HFF-Myc (cell line): ENCODE results near the gene SWT1.

ENCODE experiments used
- DNase-seq: peaks from one replicate; pipeline ENCODE4 v3.0.0-alpha.2; 2011; ENCODE audit warnings: low read depth; ENCODE audit errors: extremely low read depth
- H3K4me3 ChIP-seq: replicated peaks from 2 replicates; pipeline ENCODE4 v1.5.1; 2011; ENCODE audit warnings: low read depth, mild to moderate bottlenecking, control low read depth, low read length
- TF ChIP-seq, protein P1 (sequence below): IDR thresholded peaks from 2 replicates; pipeline ENCODE4 v1.5.1; 2012; ENCODE audit warnings: mild to moderate bottlenecking, low read depth, low read length, control low read depth; ENCODE audit errors: missing control alignments

The SWT1 gene

DNA sequence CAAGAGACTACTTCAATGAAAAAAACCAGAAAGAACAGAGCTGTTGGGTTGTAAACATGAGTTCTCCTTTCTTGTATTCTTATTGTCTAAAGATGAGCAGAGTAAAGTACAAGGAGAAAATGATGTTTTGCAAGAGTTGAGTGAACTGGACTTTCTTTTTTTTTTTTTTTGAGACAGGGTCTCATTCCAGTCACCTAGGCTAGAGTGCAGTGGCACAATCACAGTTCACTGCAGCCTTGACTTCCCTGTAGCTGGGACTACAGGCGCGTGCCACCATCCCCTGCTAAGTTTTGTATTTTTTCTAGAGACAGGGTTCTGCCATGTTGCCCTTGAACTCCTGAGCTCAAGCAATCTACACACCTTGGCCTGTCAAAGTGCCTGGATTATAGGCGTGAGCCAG, 167.2 kb downstream of the SWT1 start:
- H3K4me3 ChIP-seq = no peak overlapping the region
- DNase-seq = no peak
- TF ChIP-seq, protein P1, sequence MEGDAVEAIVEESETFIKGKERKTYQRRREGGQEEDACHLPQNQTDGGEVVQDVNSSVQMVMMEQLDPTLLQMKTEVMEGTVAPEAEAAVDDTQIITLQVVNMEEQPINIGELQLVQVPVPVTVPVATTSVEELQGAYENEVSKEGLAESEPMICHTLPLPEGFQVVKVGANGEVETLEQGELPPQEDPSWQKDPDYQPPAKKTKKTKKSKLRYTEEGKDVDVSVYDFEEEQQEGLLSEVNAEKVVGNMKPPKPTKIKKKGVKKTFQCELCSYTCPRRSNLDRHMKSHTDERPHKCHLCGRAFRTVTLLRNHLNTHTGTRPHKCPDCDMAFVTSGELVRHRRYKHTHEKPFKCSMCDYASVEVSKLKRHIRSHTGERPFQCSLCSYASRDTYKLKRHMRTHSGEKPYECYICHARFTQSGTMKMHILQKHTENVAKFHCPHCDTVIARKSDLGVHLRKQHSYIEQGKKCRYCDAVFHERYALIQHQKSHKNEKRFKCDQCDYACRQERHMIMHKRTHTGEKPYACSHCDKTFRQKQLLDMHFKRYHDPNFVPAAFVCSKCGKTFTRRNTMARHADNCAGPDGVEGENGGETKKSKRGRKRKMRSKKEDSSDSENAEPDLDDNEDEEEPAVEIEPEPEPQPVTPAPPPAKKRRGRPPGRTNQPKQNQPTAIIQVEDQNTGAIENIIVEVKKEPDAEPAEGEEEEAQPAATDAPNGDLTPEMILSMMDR = no peak

DNA sequence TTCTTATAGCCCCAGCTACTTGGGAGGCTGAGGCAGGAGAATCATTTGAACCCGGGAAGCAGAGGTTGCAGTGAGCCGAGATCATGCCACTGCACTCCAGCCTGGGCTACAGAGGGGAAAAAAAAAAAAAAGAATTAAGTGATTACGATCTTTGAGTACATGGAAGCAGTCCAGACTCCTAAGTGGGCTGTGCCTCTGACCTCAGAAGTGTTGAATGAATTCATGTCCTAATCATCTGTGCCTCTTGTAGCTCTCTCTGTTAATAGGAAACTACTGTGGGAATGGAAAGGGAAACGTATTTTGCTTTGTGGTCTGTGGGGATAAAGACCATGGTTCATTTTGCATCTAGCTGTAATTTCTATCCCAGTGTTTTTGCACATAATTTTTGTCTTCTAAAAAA, 168.4 kb downstream of the SWT1 start:
- H3K4me3 ChIP-seq = no peak overlapping the region
- TF ChIP-seq, protein P1 = no peak
- DNase-seq = no peak

DNA sequence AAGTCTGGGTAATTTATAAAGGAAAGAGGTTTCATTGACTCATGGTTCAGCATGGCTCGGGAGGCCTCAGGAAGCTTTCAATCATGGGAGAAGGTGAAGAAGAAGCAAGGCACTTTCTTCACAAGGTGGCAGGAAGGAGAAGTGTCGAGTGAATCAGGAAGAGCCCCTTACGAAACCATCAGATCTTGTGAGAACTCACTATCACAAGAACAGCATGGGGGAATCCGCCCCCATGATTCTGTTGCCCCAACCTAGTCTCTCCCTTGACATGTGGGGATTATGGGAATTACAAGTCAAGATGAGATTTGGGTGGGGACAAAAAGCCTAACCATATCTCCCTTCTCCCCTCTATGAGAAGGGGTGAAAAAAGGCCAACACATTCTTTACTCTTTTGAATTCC, 171.3 kb downstream of the SWT1 start:
- no peak overlapping the region for H3K4me3 ChIP-seq
- TF ChIP-seq, protein P1 = no peak
- DNase-seq = no peak

DNA sequence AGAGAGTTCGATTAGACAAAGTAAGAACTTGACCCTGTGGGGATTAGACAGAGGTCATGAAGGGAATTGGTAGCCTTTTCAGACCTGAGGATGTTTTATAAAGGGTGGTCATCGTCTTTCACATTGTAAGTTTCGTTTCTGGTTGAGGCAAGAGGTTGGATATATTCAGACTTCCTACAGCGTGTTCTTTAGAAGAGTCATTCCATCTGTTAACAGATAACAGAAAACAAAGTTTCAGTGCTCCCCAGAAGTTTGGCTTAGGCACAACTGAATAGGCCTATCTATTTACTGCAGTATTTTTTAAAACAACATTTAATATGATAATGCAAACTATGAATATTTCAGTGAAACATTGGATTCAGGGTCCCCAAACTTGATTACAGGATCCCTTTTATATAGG, 177.2 kb downstream of the SWT1 start:
- no peak for DNase-seq
- H3K4me3 ChIP-seq = no peak overlapping the region
- TF ChIP-seq, protein P1 = no peak

DNA sequence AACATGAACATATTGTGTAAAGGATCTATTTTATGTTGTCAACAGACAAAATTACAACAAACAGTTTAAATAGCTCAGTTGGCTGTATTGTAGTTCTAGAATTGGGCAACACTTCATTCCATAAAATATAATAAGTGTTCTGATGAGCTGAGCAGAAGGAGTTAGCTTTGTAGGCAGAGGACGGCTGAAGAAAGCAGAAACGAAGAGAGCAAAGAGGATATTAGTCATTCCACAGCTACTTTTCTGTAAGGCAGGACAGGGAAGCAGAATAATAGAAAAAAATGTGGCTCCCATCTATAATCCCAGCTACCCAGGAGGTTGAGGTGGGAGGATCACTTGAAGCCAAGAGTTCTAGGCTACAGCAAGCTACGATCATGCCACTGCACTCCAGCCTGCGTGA, 180.3 kb downstream of the SWT1 start:
- TF ChIP-seq, protein P1 = no peak
- H3K4me3 ChIP-seq = no peak overlapping the region
- no peak for DNase-seq

DNA sequence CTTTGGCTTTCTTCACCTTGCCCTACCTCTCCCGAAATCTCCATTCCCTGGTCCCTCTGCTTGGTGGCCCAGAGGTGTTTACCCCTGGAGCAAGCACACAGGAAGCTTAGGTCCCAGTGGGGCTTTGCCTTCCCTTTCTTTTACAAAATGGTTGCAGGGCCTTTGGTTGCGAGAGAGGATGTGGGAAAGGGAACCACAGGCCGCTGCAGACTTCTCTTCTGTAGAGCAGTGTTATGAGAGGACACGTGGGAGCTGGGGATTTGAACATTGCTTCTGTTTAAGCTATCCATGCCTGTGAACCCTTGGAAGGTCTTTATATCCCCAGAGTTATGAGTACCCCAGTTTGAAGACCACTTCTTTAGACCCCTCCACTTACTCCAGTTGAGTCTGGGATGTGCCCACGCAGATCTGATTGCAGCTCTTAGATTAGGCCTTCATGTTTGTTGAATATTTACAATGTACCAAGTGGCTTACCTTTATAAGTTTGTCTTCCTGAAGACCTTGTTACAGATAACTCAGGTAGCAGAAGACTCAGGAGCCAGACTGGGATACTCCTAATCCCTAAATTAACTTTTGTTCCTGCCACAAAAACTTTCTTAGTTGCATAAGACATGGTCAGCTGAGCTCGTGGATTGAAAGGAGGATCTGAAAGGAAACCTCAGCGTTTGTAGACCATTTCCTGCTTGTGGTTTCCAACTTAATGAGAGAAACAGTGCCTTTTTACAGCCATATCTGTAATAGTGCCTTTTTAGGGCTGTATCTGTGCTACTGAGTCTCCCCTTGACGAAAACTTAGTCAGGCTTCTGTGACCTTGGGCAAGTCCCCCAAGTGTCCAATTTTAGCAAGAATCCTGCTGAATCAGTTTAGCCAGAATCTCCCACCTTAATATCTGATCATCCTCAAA, 182.0 kb downstream of the SWT1 start:
- TF ChIP-seq, protein P1 = no peak
- no peak for DNase-seq

More for the DNA sequence above, 182.0 kb downstream of the SWT1 start:
- no peak overlapping the region for H3K4me3 ChIP-seq
